Panc1 (cell line): ENCODE measurements around the gene SNTB2. TPM values are rescaled to one million over a fixed set of nuclear protein-coding genes. Genes with fewer than 3 reads are reported as not detected.

Experiments
- ATAC-seq: fragments of 200-7000 bp; cut with Tn5 transposase; 2 replicates; pipeline ENCODE4 v1.9.1; 2020; ENCODE audit warnings: mild to moderate bottlenecking, moderate library complexity
- BruUV-seq: library from RNA; stranded (reverse); fragments of 400-500 nt; replicated peaks from 2 replicates; lab custom pipeline; 2021; lab: Mats Ljungman, UMichigan
- CTCF ChIA-PET: fragments of 300-600 bp; sonication (Branson Sonifier 250); formaldehyde crosslinking; loops from one replicate; lab custom pipeline; 2022; ENCODE audit warnings: antibody characterized with exemption; lab: Charles Lee
- POLR2A ChIA-PET: fragments of 300-600 bp; sonication (Branson Sonifier 250); formaldehyde crosslinking; loops from one replicate; lab custom pipeline; 2022; ENCODE audit warnings: antibody characterized with exemption; lab: Charles Lee
- DNase-seq: peaks from one replicate; pipeline ENCODE4 v3.0.0-alpha.2; 2010; ENCODE audit warnings: low read depth, low spot score
- H3K27ac ChIP-seq: 2 replicates; pipeline ENCODE4 v1.5.1; 2011; ENCODE audit warnings: mild to moderate bottlenecking, low read length, inconsistent platforms
- H3K27me3 ChIP-seq: fragments of 200-500 bp; sonication (Bioruptor generic); 2 replicates; pipeline ENCODE4 v1.6.0; 2014; ENCODE audit warnings: low read length, inconsistent platforms; ENCODE audit not compliant: control insufficient read depth, insufficient read depth
- H3K36me3 ChIP-seq: fragments of 200-500 bp; sonication (Bioruptor generic); 2 replicates; pipeline ENCODE4 v1.5.1; 2014; ENCODE audit warnings: inconsistent platforms, mild to moderate bottlenecking, low read length, moderate library complexity; ENCODE audit not compliant: control insufficient read depth, insufficient read depth
- H3K4me1 ChIP-seq: 2 replicates; pipeline ENCODE4 v1.5.1; 2011; ENCODE audit warnings: inconsistent platforms, mild to moderate bottlenecking, low read length, moderate library complexity; ENCODE audit not compliant: control insufficient read depth, insufficient read depth
- H3K4me3 ChIP-seq, 2 experiments: 2 replicates each; pipeline ENCODE4 v1.5.1; 2011 to 2012; ENCODE audit warnings: low read depth in 2 of 2, low read length in 2 of 2, mild to moderate bottlenecking in 2 of 2, inconsistent platforms in 1 of 2, moderate library complexity in 1 of 2
- H3K9me3 ChIP-seq: fragments of 200-500 bp; sonication (Bioruptor generic); 2 replicates; pipeline ENCODE4 v1.5.1; 2014; ENCODE audit warnings: low read depth, mild to moderate bottlenecking, inconsistent platforms, low read length, moderate library complexity; ENCODE audit not compliant: control insufficient read depth, insufficient read depth
- POLR2AphosphoS5 ChIP-seq: IDR thresholded peaks from 2 replicates; pipeline ENCODE4 v1.6.1; 2012; ENCODE audit warnings: mild to moderate bottlenecking, low read depth, low read length, moderate library complexity
- SIN3A ChIP-seq: IDR thresholded peaks from 2 replicates; pipeline ENCODE4 v1.6.1; 2012; ENCODE audit warnings: low read depth, mild to moderate bottlenecking, low read length, moderate library complexity, borderline replicate concordance; ENCODE audit not compliant: insufficient read depth
- TCF7L2 ChIP-seq: IDR thresholded peaks from 2 replicates; pipeline ENCODE4 v1.6.1; 2011; ENCODE audit warnings: mild to moderate bottlenecking, low read depth, low read length, inconsistent platforms
- in situ Hi-C: cut with HindIII; loops from 2 replicates; pipeline ENCODE4 v1.10.0; 2016; ENCODE audit warnings: low sequenced_read_pairs, low pct_unique_long_range_greater_than_20kb
- intact Hi-C: fragments of 100-400 bp; cut with micrococcal nuclease; formaldehyde crosslinking; loops from one replicate; pipeline ENCODE4 v1.10.0; 2022; ENCODE audit not compliant: unreplicated experiment
- total RNA-seq: library from RNA; stranded (reverse); gene quantifications from one replicate; pipeline ENCODE4 v1.2.1, GENCODE V29; 2021; ENCODE audit not compliant: unreplicated experiment
- TF ChIP-seq, protein P1 (sequence below): fragments of 450-650 bp; IDR thresholded peaks from 2 replicates; pipeline ENCODE4 v1.5.1; 2017; ENCODE audit warnings: mild to moderate bottlenecking
- TF ChIP-seq, protein P2 (sequence below), 2 experiments: IDR thresholded peaks; 2 replicates each; pipeline ENCODE4 v1.6.1; 2011 to 2012; ENCODE audit warnings: low read depth in 2 of 2, control low read depth in 1 of 2, low read length in 1 of 2, mild to moderate bottlenecking in 1 of 2, moderate library complexity in 1 of 2; ENCODE audit not compliant: insufficient read depth in 1 of 2

Gene SNTB2
- total RNA-seq, 1 experiment from 2014 or later = 40.8 TPM

DNA sequence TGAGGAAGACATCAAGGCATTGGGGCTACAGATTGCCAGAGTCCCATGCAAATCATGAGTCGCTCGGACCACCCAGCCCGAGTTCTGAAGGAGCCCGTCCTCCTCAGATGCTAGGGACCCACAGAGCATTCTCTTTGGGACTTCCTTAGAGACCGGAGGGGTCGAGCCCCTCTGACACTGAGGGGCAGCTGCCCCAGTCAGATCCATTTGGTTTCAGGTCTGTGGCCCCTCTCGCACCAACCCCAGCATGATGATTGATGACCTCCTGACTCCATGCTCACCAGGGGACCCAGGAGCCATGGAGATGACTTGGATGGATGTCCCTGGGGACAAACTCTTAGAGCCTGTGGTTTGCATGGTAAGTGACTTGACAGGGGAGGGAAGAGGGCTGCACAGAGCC is 135.4 kb downstream of the SNTB2 start:
- ChIA-PET CTCF (no interaction called here), POLR2A (no interaction called here)
- in situ Hi-C loops = no loop called here
- no peaks in the 10 kb centered on the region for H3K9me3 ChIP-seq
- DNase-seq = no peak
- ATAC-seq = no peak
- no peaks in the 10 kb centered on the region; the same call in 1 of the 2 replicates for H3K36me3 ChIP-seq
- BruUV-seq = no TSS peak
- H3K4me3 ChIP-seq = no peak overlapping the region
- intact Hi-C loops = no loop called here
- H3K27me3 ChIP-seq = no peaks in the 10 kb centered on the region
- no peak overlapping the region for H3K27ac ChIP-seq
- TF ChIP-seq TCF7L2 (no peak), POLR2AphosphoS5 (no peak), SIN3A (no peak)
- TF ChIP-seq, protein P1, sequence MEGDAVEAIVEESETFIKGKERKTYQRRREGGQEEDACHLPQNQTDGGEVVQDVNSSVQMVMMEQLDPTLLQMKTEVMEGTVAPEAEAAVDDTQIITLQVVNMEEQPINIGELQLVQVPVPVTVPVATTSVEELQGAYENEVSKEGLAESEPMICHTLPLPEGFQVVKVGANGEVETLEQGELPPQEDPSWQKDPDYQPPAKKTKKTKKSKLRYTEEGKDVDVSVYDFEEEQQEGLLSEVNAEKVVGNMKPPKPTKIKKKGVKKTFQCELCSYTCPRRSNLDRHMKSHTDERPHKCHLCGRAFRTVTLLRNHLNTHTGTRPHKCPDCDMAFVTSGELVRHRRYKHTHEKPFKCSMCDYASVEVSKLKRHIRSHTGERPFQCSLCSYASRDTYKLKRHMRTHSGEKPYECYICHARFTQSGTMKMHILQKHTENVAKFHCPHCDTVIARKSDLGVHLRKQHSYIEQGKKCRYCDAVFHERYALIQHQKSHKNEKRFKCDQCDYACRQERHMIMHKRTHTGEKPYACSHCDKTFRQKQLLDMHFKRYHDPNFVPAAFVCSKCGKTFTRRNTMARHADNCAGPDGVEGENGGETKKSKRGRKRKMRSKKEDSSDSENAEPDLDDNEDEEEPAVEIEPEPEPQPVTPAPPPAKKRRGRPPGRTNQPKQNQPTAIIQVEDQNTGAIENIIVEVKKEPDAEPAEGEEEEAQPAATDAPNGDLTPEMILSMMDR = no peak
- TF ChIP-seq, protein P2, sequence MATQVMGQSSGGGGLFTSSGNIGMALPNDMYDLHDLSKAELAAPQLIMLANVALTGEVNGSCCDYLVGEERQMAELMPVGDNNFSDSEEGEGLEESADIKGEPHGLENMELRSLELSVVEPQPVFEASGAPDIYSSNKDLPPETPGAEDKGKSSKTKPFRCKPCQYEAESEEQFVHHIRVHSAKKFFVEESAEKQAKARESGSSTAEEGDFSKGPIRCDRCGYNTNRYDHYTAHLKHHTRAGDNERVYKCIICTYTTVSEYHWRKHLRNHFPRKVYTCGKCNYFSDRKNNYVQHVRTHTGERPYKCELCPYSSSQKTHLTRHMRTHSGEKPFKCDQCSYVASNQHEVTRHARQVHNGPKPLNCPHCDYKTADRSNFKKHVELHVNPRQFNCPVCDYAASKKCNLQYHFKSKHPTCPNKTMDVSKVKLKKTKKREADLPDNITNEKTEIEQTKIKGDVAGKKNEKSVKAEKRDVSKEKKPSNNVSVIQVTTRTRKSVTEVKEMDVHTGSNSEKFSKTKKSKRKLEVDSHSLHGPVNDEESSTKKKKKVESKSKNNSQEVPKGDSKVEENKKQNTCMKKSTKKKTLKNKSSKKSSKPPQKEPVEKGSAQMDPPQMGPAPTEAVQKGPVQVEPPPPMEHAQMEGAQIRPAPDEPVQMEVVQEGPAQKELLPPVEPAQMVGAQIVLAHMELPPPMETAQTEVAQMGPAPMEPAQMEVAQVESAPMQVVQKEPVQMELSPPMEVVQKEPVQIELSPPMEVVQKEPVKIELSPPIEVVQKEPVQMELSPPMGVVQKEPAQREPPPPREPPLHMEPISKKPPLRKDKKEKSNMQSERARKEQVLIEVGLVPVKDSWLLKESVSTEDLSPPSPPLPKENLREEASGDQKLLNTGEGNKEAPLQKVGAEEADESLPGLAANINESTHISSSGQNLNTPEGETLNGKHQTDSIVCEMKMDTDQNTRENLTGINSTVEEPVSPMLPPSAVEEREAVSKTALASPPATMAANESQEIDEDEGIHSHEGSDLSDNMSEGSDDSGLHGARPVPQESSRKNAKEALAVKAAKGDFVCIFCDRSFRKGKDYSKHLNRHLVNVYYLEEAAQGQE (IDR thresholded peaks at IDR 0.05; ENCODE audit: insufficient read depth in 1 of 2, low read depth in 2 of 2, low read length in 1 of 2) = no peak
- H3K4me1 ChIP-seq = peaks cover 19% of the 10 kb centered on the region

DNA sequence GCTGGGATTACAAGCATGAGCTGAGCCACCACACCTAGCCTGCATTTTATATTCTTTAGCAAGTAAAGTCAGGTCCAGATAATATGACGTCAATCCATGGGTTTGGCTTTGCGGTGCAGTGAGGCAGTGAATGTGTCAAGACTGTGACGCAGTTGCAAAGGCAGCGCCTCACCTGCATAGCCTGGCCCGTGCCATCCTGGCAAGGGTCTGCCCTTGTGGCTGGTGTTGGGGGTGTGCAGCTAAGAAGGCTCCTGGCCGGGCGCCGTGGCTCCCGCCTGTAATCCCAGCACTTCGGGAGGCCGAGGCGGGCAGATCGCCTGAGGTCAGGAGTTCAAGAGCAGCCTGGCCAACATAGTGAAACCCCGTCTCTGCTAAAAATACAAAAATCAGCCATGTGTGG is 136.5 kb downstream of the SNTB2 start:
- Histone ChIP-seq H3K36me3 (no peaks in the 10 kb centered on the region; the same call in 1 of the 2 replicates), H3K27ac (no peak overlapping the region), H3K4me1 (peaks cover 19% of the 10 kb centered on the region), H3K4me3 (no peak overlapping the region), H3K9me3 (no peaks in the 10 kb centered on the region), H3K27me3 (no peaks in the 10 kb centered on the region)
- POLR2A ChIA-PET = no interaction called here
- no peak for TF ChIP-seq TCF7L2
- TF ChIP-seq, protein P2 (IDR thresholded peaks at IDR 0.05; ENCODE audit: insufficient read depth in 1 of 2, low read depth in 2 of 2, low read length in 1 of 2) = no peak
- TF ChIP-seq SIN3A = no peak
- no peak for TF ChIP-seq POLR2AphosphoS5
- TF ChIP-seq, protein P1 = no peak
- in situ Hi-C loops (no loop called here), intact Hi-C loops (no loop called here)
- BruUV-seq = no TSS peak
- DNase-seq = no peak
- no peak for ATAC-seq
- CTCF ChIA-PET = no interaction called here
